Stimulated activated CD4-positive, alpha-beta T cell treated with anti-CD3 and anti-CD28 coated beads, Interleukin-12 subunit alpha, Interleukin-12 subunit beta, amount 100 ng/mL, for 48 hours (primary cell): ENCODE data around the gene PTPRR.

ENCODE experiments used
- DNase-seq, 3 donors: peaks; one replicate each; pipeline ENCODE4 v3.0.0-alpha.2; 2020; ENCODE audit warnings: low read depth in 2 of 3, low spot score in 1 of 3

Gene PTPRR

DNA sequence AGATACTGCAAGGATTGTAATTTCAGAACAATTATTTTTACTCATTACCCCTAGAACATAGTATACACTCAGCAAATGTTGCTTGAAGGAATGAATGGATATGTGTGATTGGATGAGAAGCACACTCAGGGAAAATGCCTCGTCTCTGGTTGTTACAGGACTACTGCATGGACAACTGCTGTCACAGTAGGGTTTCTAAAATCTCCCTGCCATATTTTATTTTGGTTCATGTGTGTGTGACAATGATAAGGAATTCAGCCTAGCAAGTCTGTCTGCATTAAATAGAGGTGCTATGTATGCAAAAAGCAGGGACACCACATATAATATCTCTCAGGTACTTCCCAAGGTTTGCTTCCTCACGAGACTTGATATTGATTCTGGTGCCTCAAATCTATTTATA, 1.4 kb downstream of the PTPRR start:
- no peak for DNase-seq

- no peak for DNase-seq
Measured at GRCh38 chr12:70918321-70918720, 2.2 kb downstream of the PTPRR start.

- DNase-seq, result no peak
Measured at GRCh38 chr12:70910666-70911065, 9.9 kb downstream of the PTPRR start.

DNA sequence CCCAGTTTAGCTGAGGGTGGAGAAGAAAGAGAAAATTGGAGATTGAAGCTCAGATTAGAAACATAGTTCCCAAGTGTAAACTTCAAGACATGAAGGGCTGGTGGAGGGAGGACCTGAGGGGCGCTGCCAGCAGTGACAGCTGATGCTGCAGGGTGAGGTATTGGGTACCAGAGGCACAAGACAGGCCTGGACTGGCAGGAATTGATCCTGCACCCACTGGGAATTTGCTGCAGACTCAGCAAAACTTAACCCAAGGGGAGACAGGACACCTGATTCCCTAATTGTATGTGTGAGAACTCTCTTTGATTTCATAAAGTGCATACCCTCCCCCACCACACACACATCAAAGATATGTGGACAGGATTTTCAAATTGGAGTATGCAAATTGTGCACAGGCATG, 11.6 kb downstream of the PTPRR start:
- no peak for DNase-seq

DNA sequence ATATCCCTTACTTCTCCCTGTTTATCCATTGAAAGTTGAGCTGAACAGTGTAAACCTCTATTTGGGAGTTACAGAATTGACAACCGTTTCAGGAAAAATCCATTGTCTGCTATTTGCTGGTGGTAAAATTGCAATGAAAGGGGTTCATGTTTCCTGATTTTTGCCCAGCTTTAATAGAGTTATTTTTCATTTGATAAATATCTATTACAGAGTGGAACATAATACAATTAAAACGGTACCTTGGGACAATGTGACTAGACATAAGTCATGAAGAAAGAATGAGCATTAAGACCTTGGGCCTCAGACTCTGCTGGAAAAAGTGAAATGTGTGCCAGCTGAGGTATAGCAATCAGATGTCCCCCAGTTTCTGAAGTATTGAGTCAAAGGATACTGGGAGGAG, 13.1 kb downstream of the PTPRR start:
- DNase-seq, result no peak

- DNase-seq, result no peak
Measured at GRCh38 chr12:70895956-70896355, 24.6 kb downstream of the PTPRR start.

DNA sequence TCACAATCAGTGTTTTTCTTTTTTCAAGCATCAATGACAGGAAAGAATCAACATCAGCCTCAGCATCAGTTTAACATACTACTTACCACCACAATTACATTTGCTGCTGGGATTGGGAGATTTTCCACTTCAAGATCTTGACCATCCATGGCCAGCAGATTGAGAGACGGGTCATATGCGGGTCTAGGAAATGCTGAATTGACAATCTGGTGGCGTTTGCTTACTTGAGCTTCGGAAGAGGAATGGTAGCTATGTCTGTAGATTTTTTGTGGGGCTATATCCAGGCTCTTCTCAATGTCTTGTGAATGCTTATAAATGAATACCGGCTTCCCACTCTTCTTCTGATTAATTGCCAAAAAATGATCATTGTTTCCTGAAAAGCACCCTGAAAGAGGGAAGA, 27.9 kb downstream of the PTPRR start:
- DNase-seq, result no peak

DNA sequence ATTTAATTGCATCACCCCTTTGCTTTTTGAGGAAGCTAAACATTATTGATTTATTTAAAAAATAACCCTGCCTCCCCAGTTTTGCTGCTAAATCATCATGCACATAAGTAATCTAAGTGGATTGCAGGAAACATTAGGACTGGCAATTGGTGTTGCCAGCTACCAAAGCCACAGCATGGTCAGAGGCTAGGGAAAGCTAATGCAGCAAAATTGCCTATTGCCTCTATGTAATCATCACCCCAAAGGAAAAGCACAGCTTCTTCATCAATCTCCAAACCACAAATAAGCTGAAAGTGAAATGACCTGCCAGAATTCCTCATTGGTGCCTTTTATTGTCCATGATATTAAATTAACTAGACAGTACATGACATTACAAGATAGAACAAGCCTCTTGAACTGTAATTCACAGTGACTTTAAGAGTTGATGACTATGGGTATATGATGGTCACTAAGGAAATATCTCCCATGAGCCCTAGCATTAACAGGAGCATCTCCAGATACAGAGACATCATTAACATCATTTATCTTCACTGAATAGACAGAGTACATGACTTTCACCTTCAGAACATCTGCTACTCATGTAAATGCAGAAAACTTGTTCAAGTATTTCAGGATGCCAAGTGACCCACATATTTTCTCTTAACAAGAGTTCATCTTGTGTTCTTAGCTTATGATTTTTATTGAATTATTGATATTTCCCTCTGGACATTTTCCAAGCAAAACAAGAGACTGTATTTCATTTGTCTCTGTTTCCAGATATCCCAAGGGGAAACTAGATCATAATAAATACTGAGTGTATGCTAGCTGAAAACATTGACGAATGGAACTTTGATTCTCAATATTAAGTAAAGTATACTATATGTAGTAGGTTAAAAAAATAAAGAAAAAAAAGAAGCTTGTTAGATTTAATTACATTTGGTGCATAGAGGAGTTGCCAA, 29.4 kb downstream of the PTPRR start:
- DNase-seq, result no peak

- DNase-seq, result no peak
Measured at GRCh38 chr12:70885956-70886355, 34.6 kb downstream of the PTPRR start.

- no peak for DNase-seq
Measured at GRCh38 chr12:70883855-70884254, 36.7 kb downstream of the PTPRR start.

DNA sequence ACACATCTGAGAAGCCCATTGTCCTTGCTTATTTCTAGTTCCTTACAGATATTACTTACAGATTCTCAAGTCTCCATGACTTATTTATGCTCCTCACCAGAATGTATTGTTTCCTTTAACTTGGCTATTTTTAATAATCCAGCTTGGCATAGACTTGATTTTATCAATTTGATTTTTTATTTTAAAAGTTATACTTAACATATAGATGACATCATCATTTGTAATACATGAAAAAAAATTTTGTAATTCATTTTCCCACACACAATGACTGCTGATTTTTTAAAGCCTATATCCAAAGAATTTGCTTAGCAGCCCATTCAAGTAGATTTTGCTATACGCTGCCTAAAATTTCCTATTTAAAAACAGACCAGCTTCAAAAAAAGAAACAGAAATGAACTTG, 39.8 kb downstream of the PTPRR start:
- DNase-seq, result no peak

DNA sequence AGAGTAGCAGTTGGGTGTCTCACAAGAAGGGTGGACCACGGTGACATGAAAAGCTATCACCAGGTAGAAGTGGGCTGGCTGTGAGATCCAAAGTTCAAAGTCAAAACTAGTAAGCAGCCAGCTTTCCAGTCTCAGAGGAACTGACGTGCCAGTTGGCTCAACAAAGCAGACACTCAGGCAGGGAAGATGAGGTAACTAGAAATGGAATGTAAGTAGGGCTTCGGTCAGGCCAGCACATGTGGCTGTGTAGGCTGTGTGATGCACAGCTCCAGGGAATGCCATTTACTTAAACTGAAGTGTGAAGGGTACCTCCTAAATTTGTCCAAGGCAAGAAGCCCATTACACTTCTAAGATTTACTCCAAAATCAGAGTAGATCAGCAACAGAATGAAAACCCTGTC, 43.6 kb downstream of the PTPRR start:
- DNase-seq, result no peak

DNA sequence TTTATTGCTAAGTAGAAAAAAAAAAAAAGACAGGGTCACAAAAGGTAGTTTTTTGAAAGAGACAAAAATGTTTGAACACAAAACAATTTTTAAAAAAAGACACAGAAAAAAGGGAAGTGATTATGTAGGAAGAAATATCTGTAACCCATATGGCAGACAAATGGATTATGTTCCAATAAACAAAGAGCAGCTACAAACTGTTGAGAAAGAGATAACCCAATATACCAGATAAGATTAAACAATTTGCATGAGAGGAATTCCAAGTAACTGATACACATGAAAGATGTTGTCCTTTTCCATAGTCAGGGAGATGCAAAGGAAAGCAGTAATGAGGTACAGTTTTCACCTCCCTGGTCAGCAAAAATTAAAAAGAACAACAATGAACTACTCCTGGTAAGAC, 44.9 kb downstream of the PTPRR start:
- DNase-seq, result no peak

DNA sequence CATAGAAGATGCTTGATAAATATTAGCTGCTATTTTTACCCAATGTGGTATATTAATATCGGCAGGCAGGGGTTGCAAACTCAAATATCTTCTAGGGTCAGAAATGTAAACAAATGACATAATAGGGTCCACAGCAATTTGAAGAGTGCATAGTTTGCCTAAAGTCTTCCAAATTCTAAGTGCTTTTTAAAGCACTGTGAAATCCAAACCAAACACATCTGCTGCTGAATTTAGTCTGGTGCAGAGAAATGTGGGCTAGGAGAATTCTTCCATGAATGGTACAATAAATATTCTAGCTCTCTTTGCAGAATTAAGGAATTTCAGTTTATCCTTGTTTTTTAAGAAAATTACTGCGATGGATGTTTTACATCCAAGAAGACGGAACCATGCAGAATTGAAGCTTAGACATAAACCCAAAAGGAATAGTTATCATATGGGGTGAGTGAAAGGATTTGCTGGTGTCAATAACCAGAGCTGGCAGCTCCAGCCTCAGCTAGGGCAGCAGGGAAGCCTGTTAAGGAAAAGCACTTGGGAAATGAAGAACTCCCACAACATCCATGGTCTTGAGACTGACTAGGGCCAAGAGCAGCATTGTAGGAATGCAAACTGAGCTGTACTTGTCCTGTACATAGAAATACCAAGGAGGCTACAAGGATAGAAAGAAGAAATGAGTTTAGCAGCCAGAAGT, 65.5 kb downstream of the PTPRR start:
- no peak for DNase-seq

GRCh38 chr12:70854138-70854537, 66.4 kb downstream of the PTPRR start:
- DNase-seq, result no peak

GRCh38 chr12:70853326-70853725, 67.2 kb downstream of the PTPRR start:
- no peak for DNase-seq

DNA sequence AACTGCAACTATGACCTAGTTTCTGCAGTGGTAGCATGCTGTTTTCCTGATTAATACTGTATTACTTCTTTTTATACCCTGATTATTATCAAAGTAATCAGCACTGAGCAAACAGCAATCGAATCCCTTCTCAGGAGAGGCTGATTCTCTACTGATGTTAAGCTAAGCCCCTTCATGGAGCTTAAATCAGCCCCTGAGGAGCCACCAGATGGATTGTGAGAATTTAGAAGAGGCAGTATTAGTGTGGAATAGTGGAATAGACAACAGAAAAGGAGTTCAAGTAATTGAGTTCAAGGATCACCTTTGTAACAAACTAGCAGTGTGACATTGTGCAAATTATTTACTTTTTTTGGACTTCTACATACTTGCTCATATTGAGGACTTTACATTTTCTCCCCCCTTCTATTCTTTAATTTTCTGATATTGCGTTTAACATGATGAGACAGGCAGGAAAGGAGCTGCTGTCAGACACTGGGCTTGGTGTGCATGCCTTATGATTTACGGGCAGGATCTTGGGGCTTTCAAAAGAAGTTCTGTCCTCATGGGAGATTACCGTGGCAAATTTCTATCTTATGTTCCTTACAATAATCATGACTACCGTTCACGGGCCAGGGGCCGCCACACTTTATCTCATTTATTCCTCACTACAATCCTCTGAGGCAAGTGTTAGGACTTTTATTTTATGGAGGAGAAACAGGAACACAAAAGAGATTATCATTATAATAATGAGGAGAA, 68.0 kb downstream of the PTPRR start:
- DNase-seq, result no peak

GRCh38 chr12:70849265-70849960, 71.1 kb downstream of the PTPRR start:
- no peak for DNase-seq

GRCh38 chr12:70847871-70848270, 72.7 kb downstream of the PTPRR start:
- no peak for DNase-seq

DNA sequence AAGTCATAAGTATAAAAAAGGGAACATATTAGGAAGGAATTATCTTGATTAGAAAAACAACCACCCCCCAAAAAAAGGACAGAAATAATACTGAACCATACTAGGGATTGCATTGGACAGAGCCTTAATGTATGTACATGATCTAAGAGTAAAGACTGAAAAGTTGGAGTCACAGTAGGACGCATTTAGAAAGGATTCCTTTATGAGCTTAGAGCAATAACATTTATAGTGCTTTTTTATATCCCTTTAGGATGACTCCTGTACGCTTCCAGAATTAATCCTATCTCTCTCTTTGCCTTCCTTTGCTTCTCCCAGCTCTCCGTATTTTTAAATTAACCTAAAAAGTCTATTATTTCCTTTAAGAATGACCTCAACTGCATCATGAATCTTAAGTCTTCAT, 75.3 kb downstream of the PTPRR start:
- no peak for DNase-seq

- no peak for DNase-seq
Measured at GRCh38 chr12:70843363-70843762, 77.2 kb downstream of the PTPRR start.
